GM20431 (cell line): ENCODE results near the gene CNIH1.
"Not testable (repeated sequence)": the region's sequence is repeated elsewhere in the genome, so short reads cannot be mapped to it uniquely, and the experiment has no call there.

Experiments
- in situ Hi-C: fragments of 300-500 bp; cut with MseI, MboI; formaldehyde crosslinking; loops from one replicate; pipeline ENCODE4 v1.15.0; 2020; ENCODE audit warnings: low sequenced_read_pairs; ENCODE audit not compliant: unreplicated experiment

CNIH1 gene

DNA sequence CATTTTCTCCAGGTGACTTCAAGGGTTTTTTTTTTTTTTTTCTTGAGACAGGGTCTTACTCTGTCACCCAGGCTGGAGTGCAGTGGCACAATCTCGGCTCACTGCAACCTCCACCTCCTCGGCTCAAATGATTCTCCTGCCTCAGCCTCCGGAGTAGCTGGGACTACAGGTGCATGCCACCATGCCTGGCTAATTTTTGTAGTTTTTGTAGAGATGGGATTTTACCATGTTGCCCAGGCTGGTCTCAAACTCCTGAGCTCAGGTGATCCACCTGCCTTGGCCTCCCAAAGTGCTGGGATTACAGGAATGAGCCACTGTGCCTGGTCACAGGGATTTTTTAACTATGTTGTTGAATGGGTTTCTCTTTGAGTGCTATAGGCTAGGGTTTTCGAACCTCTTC is 3.2 kb downstream of the CNIH1 start:
- in situ Hi-C loops, result not testable (repeated sequence)

DNA sequence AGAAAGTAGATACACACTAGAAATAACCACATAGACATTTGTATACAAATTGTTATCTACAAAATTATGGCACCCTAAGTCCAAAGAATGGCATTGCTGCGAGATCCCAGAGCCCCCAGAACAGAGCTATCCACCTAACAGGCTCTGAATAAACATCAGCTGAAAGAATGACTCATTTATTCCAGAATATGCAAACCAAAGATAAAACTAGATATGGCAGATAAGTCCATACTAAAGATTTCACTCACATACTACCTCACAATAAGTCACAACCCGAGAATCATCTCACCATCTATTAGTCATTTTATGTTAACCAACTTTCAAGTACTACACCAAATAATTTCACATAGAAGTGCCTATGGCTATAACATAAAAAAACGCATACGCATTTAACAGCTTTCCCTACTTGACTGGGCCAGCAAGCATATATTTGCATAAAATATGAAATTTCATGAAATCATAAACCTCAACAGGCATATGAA is 5.6 kb downstream of the CNIH1 start:
- in situ Hi-C loops, result no loop called here

DNA sequence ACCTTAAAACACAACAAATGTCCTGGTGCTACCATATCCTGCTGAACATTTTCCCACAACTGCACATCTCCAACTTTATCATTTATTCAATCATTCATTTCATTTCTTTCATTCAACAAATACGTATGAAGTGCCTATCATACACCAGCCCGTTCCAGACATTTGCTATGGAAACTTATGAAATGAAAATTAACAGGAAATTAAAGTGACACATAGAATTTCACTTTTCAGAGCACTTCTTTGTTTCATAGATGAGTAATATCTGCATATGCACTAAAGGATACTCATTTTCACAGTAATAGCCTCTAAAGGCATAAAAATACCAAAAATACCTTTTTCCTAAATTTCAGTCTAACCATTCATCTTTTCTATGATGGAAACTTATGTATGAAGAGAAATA is 12.6 kb downstream of the CNIH1 start:
- in situ Hi-C loops, result no loop called here

DNA sequence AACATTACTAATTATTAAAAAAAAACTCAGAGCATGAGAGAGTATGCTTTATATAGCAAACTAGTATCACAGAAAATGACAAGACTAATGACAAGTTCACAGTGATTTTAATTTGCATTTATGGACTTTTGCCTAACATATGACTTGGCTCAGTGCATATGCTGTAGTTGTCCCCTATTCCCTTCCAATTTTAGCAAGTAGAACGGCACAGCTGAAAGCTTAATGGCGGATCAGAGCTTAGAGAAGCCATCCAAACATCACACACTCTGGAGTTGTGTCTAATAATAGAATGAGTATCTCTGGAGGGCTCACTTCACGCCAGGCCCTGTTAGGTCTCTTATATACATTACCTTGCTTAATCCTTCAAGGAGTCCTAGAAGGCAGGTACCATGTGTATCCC is 13.3 kb downstream of the CNIH1 start:
- in situ Hi-C loops, result no loop called here

DNA sequence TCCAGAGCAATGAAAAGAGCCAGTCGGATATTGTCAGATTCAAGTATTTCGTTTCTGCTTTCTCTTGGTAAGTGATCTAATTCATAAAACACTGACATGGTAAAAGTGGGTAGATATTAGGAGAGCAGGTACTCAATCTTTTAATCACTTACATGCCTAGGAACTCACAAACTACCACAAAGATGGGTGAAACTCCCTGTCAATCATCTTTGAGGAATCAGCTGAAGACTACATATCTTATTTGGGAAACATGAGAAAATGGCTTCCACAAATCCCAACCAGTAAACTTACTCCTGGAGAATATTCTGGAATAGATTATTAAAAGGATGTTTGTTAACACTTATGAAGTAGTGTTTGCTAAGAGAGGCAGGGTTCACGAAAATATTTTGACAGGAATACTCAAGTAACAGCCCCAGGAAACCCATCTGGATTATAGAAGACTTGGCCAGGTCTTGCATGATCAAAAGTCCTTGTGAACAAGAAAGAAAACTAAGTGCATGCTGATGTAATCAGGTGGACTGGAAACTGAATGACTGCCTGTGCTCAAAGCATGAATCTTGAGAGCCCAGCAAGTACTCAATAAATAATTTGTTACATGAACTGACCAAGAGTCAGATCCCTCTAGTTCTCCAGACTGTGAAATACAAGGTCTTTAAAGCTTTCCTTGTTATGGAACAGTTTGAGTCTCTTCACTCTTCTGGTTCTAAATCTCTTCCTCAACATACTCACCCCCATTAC is 15.5 kb downstream of the CNIH1 start:
- in situ Hi-C loops, result no loop called here

DNA sequence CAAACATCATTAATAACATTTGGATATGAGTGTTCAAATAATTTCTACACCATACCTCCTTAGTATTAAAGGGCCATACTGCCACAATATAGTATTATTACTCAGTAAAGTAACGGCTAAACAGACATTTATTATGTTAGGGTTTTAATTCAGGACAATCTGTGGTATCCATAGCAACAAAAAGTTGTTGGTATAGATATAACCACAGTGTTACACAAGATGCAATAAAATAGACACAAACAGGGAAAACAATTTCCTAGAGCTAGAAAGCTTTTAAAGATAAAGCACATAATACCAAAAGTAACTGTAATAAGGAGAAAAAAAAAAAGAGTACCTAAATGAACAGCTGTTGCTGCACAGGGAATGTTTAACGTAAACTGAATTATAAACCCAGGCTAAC is 16.1 kb downstream of the CNIH1 start:
- in situ Hi-C loops, result no loop called here

DNA sequence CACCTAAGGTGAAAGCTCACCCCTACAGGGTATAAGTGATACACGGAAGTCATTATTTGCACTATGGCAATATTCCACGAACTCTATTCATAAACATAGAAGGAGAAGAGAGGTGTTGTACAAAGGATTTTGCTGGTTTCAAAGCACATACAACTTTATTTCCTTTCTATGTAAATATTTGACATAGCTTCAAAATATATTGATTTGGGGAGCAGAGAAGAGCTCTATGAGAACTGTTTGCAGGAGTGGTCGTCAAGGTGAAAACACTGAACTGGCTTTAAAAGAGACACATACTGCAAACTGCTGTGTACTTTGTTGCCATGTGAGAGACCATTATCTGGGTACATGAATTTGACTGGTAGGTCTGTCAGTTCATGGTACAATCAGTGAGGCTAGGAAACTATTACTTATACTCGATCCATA is 16.7 kb downstream of the CNIH1 start:
- in situ Hi-C loops, result no loop called here

DNA sequence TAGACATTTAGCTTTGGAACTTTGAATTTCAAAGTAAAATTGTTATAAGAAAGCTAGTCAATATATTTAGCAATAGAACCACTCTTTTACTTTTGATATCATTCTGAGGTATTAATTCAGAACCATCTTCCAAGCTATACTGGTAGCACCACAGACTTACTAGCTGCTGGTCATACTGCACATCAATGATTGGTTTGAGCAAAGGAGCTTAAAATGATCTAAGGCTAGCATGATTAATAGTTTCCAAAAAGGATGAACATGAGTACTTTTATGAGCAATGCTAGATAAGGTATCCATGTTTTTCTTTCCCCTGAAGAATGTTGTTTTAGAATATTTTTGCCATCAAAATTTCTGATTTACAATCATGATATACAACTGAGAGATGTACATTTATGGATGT is 17.2 kb downstream of the CNIH1 start:
- in situ Hi-C loops, result no loop called here

DNA sequence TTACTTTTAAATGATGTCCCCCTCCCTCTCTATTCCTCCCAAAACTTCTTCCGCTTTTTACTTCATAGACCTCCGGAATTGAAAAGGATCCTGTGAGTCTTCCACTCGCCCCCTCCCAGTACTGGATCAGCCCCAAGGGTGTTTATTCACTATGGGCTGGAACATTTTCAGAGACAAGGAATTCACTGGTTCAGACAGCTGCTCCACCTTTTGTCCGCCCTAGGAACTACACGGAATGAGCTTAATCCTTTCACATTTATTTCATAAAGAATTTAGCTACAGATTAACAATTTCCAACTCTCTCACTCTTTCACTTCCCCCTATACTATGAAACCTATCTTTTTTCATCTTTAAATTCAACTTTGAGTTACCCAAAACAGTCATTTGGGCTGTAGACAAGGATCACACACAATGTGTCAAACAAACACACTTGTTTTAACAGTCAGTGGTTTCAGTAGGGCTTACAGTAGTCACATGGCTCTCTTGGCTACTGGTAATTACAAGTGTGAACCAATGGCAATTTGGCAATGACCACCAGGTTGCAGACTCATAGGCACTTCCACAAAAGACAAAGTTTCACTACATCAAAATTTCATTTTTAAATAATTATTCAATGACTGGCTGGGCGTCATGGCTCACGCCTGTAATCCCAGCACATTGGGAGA is 20.6 kb downstream of the CNIH1 start:
- in situ Hi-C loops, result no loop called here

DNA sequence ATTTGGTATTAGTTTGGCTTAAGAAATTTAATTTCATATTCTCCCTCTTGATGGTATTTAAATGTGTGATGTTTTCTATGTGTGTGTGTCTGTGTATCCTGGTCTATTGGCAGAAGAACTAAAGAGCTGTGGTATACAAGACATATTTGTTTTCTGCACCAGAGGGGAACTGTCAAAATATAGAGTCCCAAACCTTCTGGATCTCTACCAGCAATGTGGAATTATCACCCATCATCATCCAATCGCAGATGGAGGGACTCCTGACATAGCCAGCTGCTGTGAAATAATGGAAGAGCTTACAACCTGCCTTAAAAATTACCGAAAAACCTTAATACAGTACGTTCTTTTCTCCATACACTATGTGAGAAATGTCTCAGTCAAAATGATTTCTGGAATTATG is 29.8 kb downstream of the CNIH1 start:
- in situ Hi-C loops, result no loop called here

DNA sequence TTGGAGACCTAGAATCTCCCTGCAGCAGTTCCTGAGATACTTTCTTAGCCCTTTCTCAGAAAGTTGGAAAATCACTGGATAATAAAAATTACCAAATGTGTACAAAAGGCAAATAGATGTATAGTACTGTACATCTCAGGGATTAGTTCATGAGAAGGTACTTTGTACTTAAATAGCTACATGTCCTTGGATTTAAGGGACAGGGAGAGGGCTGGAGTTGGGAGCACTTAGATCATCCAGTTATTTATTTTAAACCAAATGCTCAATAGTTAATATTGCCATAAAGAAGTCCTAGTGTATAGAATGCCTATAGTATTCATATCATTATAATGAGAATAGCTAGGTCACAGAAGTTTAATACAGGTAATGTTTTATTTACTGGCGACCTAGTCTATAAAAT is 31.0 kb downstream of the CNIH1 start:
- in situ Hi-C loops, result no loop called here

DNA sequence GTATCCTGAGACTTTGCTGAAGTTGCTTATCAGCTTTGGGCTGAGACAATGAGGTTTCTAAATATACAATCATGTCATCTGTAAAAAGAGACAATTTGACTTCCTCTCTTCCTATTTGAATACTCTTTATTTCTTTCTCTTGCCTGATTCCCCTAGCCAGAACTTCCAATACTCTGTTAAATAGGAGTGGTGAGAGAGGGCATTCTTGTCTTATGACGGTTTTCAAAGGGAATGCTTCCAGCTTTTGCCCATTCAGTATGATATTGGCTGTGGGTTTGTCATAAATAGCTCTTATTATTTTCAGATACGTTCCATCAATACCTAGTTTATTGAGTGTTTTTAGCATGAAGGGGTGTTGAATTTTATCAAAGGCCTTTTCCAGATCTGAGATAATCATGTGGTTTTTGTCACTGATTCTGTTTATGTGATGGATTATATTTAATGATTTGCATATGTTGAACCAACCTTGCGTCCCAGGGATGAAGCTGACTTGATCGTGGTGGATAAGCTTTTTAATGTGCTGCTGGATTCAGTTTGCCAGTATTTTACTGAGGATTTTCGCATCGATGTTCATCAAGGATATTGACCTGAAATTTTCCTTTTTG is 37.7 kb downstream of the CNIH1 start:
- in situ Hi-C loops, result not testable (repeated sequence)

DNA sequence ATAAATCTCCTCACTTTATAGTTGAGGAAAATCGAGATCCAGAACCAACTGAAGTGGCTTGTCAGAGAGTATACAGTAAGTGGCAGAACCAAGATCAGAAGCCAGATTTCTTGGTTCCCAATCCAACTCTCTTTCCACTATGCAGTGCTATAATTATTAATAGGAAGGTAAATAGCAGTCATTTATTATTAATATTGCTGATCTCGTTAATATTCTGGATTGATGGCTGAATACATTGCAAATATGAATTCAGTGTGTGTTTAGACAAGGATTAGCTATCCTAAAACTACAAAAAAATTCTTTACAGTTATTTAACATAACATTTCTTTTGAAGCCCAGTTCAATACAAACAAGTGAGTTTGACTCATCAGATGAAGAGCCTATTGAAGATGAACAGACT is 41.6 kb downstream of the CNIH1 start:
- in situ Hi-C loops, result no loop called here

DNA sequence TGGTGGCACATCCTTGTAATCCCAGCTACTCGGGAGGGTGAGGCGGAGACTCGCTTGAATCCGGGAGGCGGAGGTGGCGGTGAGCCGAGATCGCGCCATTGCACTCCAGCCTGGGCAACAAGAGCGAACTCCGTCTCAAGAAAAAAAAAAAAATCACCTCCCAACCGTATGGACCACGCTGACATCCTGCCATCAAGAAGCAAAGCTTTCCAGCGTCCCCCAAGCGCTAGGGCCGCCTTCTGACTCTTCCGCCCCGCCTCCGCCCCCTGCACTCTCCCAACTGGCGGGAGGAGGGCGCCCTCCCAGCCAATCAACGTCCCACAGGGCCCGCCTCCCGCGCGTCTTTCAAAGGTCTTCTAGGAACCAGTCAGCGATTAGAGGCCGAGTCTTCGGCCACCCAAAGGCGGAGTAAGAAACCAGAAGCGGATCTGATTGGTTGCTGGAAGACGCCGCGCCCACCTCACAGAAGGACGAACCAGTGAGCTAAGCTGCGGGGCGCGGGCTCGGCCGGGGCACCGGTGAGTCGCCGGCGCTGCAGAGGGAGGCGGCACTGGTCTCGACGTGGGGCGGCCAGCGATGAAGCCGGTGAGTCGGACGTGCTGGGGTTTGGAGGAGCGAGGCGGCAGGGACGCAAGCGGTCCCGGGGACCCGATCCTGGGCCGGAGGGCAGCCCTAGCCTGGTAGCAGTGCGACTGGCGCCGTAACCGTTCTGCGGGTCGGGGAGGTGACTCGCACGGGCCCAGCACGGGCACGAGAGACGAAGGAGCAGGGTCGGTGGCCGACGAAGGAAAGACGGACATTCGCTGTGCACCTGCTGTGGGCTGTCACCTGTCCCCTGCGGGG is 44.5 kb downstream of the CNIH1 start, which contains the start of gene CDKN3:
Gene CDKN3, plus strand, starts transcription at position 515 of the 843 bp plus-strand sequence. Its CDS starts 62 bp downstream, at position 577.
- in situ Hi-C loops, result no loop called here

DNA sequence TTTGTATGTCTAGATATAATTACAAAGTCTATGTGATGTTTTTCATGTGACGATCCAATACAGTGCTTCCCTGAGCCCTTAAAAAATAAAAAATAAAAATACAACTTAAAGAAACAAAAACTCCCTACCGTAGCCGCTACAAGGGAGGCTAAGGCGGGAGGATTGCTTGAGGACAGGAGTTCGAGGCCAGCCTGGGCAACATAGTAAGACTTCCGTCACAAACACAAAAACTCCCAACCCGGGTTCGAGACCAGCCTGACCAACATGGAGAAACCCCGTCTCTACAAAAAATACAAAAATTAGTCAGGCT is 45.0 kb downstream of the CNIH1 start:
- in situ Hi-C loops, result no loop called here

DNA sequence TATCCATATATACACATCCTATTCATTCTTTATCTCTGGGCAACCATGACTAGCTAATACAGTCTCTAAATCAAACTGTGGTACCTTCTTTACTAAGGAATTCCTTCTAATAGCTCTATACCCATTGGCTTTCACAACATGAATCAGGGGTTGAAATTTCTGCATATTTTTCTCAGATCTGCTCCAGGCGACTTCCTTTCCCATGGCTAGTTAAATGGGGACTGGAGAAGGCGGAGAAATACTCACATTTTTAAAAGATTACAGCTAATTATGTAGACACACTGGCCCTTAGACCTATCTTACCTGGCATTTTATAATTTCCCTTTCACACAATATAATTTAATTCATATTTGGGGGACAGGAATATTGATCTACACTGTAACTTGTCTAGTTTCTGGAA is 45.5 kb downstream of the CNIH1 start:
- in situ Hi-C loops, result no loop called here

DNA sequence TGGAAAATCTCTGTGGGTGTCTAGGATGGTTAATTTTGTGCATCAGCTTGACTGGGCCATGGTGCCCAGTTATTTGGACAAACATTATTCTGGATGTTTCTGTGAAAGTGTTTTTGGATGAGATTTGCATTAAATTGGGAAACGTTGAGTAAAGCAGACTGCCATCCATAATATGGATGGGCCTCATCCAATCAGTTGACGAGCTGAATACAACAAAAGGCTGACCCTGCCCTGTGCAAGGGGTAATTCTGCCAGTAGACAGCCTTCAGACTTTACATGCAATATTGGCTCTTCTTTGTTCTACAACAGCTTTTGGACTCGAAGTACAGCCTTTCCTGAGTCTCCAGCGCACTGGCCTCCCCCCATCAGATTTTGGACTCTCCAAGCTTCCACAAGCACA is 45.9 kb downstream of the CNIH1 start:
- in situ Hi-C loops, result no loop called here

DNA sequence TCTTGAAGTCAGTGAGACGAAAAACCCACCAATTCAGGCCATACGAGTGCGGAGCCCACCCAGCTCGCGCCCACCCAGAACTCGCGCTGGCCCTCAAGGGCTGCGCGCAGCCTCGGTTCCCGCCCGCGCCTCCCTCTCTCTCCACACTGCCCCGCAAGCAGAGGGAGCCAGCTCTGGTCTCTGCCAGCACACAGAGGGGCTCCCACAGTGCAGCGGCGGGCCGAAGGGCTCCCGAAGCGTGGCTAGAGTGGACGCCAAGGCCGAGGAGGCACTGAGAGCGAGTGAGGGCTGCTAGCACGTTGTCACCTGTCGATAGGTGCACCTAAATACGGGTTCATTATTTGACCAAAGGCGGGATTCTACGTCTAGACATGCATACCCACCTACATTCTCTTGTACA is 46.6 kb downstream of the CNIH1 start:
- in situ Hi-C loops, result no loop called here

DNA sequence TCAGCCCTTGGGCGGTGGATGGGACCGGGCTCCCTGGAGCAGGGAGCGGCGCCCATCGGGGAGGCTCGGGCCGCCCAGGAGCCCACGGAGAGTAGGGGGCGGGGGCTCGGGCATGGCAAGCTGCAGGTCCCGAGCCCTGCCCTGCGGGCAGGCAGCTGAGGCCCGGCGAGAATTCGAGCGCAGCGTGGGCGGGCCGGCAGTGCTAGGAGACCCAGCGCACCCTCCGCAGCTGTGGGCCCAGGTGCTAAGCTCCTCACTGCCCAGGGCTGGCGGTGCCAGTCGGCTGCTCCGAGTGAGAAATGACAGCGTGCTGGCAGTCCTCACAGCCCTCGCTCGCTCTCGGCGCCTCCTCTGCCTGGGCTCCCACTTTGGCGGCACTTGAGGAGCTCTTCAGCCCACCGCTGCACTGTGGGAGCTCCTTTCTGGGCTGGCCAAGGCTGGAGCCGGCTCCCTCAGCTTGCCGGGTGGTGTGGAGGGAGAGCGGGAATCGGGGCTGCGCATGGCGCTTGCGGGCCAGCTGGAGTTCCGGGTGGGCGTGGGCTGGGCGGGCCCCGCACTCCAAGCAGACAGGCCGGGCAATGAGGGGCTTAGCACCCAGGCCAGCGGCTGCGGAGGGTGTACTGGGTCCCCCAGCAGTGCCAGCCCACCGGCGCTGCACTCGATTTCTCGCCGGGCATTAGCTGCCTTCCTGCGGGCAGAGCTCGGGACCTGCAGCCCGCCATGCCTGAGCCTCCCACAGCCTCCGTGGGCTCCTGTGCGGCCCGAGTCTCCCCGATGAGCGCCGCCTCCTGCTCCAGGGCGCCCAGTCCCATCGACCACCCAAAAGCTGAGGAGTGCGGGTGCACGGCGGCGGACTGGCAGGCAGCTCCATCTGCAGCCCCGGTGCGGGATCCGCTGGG is 47.9 kb downstream of the CNIH1 start:
- in situ Hi-C loops, result not testable (repeated sequence)
